ENCODE results near the gene PRR29.

GRCh38 chr17:64024215-64024654 is 26.1 kb downstream of the PRR29 start:
- no peak for TF ChIP-seq POLR2A (IDR thresholded peaks at IDR 0.05; ENCODE audit: low read depth, low read length)
- TF ChIP-seq TAF1 (IDR thresholded peaks at IDR 0.05; ENCODE audit: borderline replicate concordance, low read depth, low read length): no peak
- no peak for TF ChIP-seq POLR2AphosphoS5 (IDR thresholded peaks at IDR 0.05; ENCODE audit: low read depth, low read length)
